Astrocyte (in vitro differentiated cells and primary cell): ENCODE measurements around the gene EDARADD. TPM values are rescaled to one million over a fixed set of nuclear protein-coding genes. Genes with fewer than 3 reads are reported as not detected.
"Not testable (repeated sequence)": the region's sequence is repeated elsewhere in the genome, so short reads cannot be mapped to it uniquely, and the experiment has no call there.

Experiments used
- DNase-seq: peaks from one replicate; pipeline ENCODE4 v3.0.0-alpha.2; 2010; ENCODE audit warnings: low read depth
- FAIRE-seq: peaks from 2 replicates; lab custom pipeline; 2011; peaks lifted over from hg19 to GRCh38; lab: Jason Lieb, UNC
- H2AFZ ChIP-seq: 2 replicates; pipeline ENCODE4 v1.6.0; 2012; ENCODE audit warnings: low read depth, low read length, inconsistent platforms
- H3K27ac ChIP-seq: 2 replicates; pipeline ENCODE4 v1.5.1; 2011; ENCODE audit warnings: low read depth, low read length, inconsistent platforms
- H3K27me3 ChIP-seq: 2 replicates; pipeline ENCODE4 v1.6.0; 2011; ENCODE audit warnings: low read length, inconsistent platforms; ENCODE audit not compliant: insufficient read depth
- H3K36me3 ChIP-seq: 2 replicates; pipeline ENCODE4 v1.5.1; 2011; ENCODE audit warnings: low read length, inconsistent platforms; ENCODE audit not compliant: insufficient read depth
- H3K4me1 ChIP-seq: 2 replicates; pipeline ENCODE4 v1.5.1; 2011; ENCODE audit warnings: low read length, inconsistent platforms; ENCODE audit not compliant: insufficient read depth
- H3K4me2 ChIP-seq: 2 replicates; pipeline ENCODE4 v1.6.0; 2012; ENCODE audit warnings: low read length, inconsistent platforms
- H3K4me3 ChIP-seq: 2 replicates; pipeline ENCODE4 v1.5.1; 2011; ENCODE audit warnings: low read depth, mild to moderate bottlenecking, low read length, inconsistent platforms; ENCODE audit not compliant: insufficient read depth
- H3K79me2 ChIP-seq: 2 replicates; pipeline ENCODE4 v1.6.0; 2012; ENCODE audit warnings: mild to moderate bottlenecking, low read length, inconsistent platforms; ENCODE audit not compliant: insufficient read depth
- H3K9ac ChIP-seq: 2 replicates; pipeline ENCODE4 v1.6.0; 2012; ENCODE audit warnings: mild to moderate bottlenecking, low read length, inconsistent platforms
- H3K9me3 ChIP-seq: 2 replicates; pipeline ENCODE4 v1.5.1; 2012; ENCODE audit warnings: low read depth, mild to moderate bottlenecking, low read length, inconsistent platforms; ENCODE audit not compliant: insufficient read depth
- H4K20me1 ChIP-seq: 2 replicates; pipeline ENCODE4 v1.6.0; 2012; ENCODE audit warnings: low read length, inconsistent platforms; ENCODE audit not compliant: insufficient read depth
- H3K27ac Mint-ChIP-seq: one replicate; pipeline ENCODE4 v1.8.0; 2021; ENCODE audit warnings: mild to moderate bottlenecking, mixed read lengths; ENCODE audit not compliant: unreplicated experiment
- H3K27me3 Mint-ChIP-seq: one replicate; pipeline ENCODE4 v1.8.0; 2021; ENCODE audit warnings: low read depth, mixed read lengths; ENCODE audit not compliant: unreplicated experiment
- H3K36me3 Mint-ChIP-seq: one replicate; pipeline ENCODE4 v1.8.0; 2021; ENCODE audit warnings: low read depth, mixed read lengths; ENCODE audit not compliant: unreplicated experiment
- H3K4me1 Mint-ChIP-seq: one replicate; pipeline ENCODE4 v1.8.0; 2021; ENCODE audit warnings: low read depth, mixed read lengths; ENCODE audit not compliant: unreplicated experiment
- H3K4me3 Mint-ChIP-seq: one replicate; pipeline ENCODE4 v1.8.0; 2021; ENCODE audit warnings: mild to moderate bottlenecking, moderate library complexity, mixed read lengths; ENCODE audit not compliant: unreplicated experiment
- H3K9me3 Mint-ChIP-seq: one replicate; pipeline ENCODE4 v1.8.0; 2021; ENCODE audit warnings: mild to moderate bottlenecking, mixed read lengths; ENCODE audit not compliant: unreplicated experiment
- CTCF ChIP-seq: IDR thresholded peaks from 2 replicates; pipeline ENCODE4 v1.5.1; 2011; ENCODE audit warnings: low read depth, mild to moderate bottlenecking, inconsistent platforms, low read length, moderate library complexity; ENCODE audit not compliant: insufficient read depth
- EZH2 ChIP-seq: IDR thresholded peaks from 2 replicates; pipeline ENCODE4 v1.6.1; 2012; ENCODE audit warnings: mild to moderate bottlenecking, low read length, inconsistent platforms; ENCODE audit not compliant: insufficient read depth
- total RNA-seq: library from RNA; stranded (reverse); gene quantifications from 2 replicates; pipeline ENCODE4 v1.2.1, GENCODE V29; 2021

The EDARADD gene
- total RNA-seq, 1 donor from 2014 or later, result 0.98 TPM

- H3K4me1 ChIP-seq, result no peaks in the 10 kb centered on the region
- peaks cover 2% of the 10 kb centered on the region for H3K27me3 ChIP-seq
- Mint-ChIP-seq H3K27me3 (no peaks in the 10 kb centered on the region), H3K9me3 (no peaks in the 10 kb centered on the region), H3K4me1 (no peaks in the 10 kb centered on the region), H3K4me3 (no peak overlapping the region), H3K27ac (no peak overlapping the region), H3K36me3 (no peaks in the 10 kb centered on the region)
- H3K79me2 ChIP-seq, result no peaks in the 10 kb centered on the region
- no peak for DNase-seq
- no peak for TF ChIP-seq CTCF
- no peak for TF ChIP-seq EZH2
- no peak overlapping the region for H3K4me2 ChIP-seq
- no peaks in the 10 kb centered on the region for H3K36me3 ChIP-seq
- FAIRE-seq, result no peak
- no peak overlapping the region for H2AFZ ChIP-seq
- no peak overlapping the region for H3K27ac ChIP-seq
- no peaks in the 10 kb centered on the region for H4K20me1 ChIP-seq
- no peaks in the 10 kb centered on the region for H3K9me3 ChIP-seq
- no peak overlapping the region for H3K4me3 ChIP-seq
- no peak overlapping the region for H3K9ac ChIP-seq
Observed at GRCh38 chr1:236486356-236487002, 92.4 kb downstream of the EDARADD start.

- H2AFZ ChIP-seq, H3K36me3 ChIP-seq, DNase-seq, H3K4me3 ChIP-seq, H3K27ac ChIP-seq, H3K27me3 ChIP-seq, H3K27ac Mint-ChIP-seq, H3K27me3 Mint-ChIP-seq, H3K36me3 Mint-ChIP-seq, H3K4me3 Mint-ChIP-seq, H3K79me2 ChIP-seq, H3K4me1 ChIP-seq, H3K9me3 ChIP-seq, H4K20me1 ChIP-seq, H3K4me2 ChIP-seq, FAIRE-seq, H3K4me1 Mint-ChIP-seq, H3K9ac ChIP-seq, H3K9me3 Mint-ChIP-seq: not testable (repeated sequence)
Observed at GRCh38 chr1:236489161-236489560, 95.1 kb downstream of the EDARADD start.

- Mint-ChIP-seq H3K4me3 (no peak overlapping the region), H3K27ac (no peak overlapping the region), H3K27me3 (no peaks in the 10 kb centered on the region), H3K4me1 (no peaks in the 10 kb centered on the region), H3K9me3 (no peaks in the 10 kb centered on the region), H3K36me3 (no peaks in the 10 kb centered on the region)
- TF ChIP-seq EZH2, result no peak
- TF ChIP-seq CTCF, result peak; percentile 50
- no peaks in the 10 kb centered on the region for H4K20me1 ChIP-seq
- FAIRE-seq (no peak), DNase-seq (peak; percentile 20)
- no peak overlapping the region for H3K4me2 ChIP-seq
- peaks cover 4% of the 10 kb centered on the region for H3K27me3 ChIP-seq
- no peak overlapping the region for H2AFZ ChIP-seq
- H3K36me3 ChIP-seq, result no peaks in the 10 kb centered on the region
- H3K4me1 ChIP-seq, result no peaks in the 10 kb centered on the region
- no peak overlapping the region for H3K4me3 ChIP-seq
- H3K27ac ChIP-seq, result no peak overlapping the region
- no peaks in the 10 kb centered on the region for H3K9me3 ChIP-seq
- no peaks in the 10 kb centered on the region for H3K79me2 ChIP-seq
- H3K9ac ChIP-seq, result no peak overlapping the region
Observed at GRCh38 chr1:236489710-236490377, 95.8 kb downstream of the EDARADD start.
